Measurements from ENCODE around the gene C3orf49.

GRCh38 chr3:63809607-63810006 lies 9.5 kb upstream of the C3orf49 start:
- TF ChIP-seq EZH2phosphoT487 (IDR thresholded peaks at IDR 0.05; ENCODE audit: borderline replicate concordance), result no peak
- TF ChIP-seq CTCF (IDR thresholded peaks at IDR 0.05 in 2 of 3, conservative IDR thresholded peaks at IDR 0.05 in 1 of 3; ENCODE audit: borderline replicate concordance in 1 of 3, insufficient read depth in 1 of 3, low read depth in 2 of 3, low read length in 2 of 3), result no peak
- no peak for TF ChIP-seq POLR2A (IDR thresholded peaks at IDR 0.05; ENCODE audit: borderline replicate concordance, extremely low read depth, insufficient read depth, insufficient read length)
